Spleen (tissue), 7 donors: ENCODE data around the gene FOXP1.

ENCODE experiments used
- POLR2AphosphoS5 ChIP-seq, 3 donors: sonication (generic); formaldehyde crosslinking; IDR thresholded peaks; one replicate each; pipeline ENCODE4 v1.5.1; 2017; ENCODE audit warnings: antibody characterized with exemption in 3 of 3
- TF ChIP-seq, protein P1 (sequence below), 11 experiments: fragments of 200-600 bp in 7 of 11; fragments of 450-650 bp in 4 of 11; sonication (generic) in 4 of 11; IDR thresholded peaks in 8 of 11; conservative IDR thresholded peaks in 3 of 11; 1 replicate in 7 of 11; 2 replicates in 4 of 11; pipeline versions ENCODE4 v1.4.0 to v1.8.0; 2016 to 2021; ENCODE audit warnings: antibody characterized with exemption in 11 of 11, inconsistent platforms in 4 of 11, mild to moderate bottlenecking in 1 of 11
- donor health status: DM: no; HTN: no; CAD: no; lungs with moderate emphysema.
- donor health status: DM: no; HTN: no; CAD: no.
- donor health status: DM: no; HTN: no; CAD: no.

GRCh38 chr3:71229905-71230657 lies 353.4 kb downstream of the FOXP1 start:
- no peak for TF ChIP-seq POLR2AphosphoS5 (IDR thresholded peaks at IDR 0.05)
- TF ChIP-seq, protein P1, sequence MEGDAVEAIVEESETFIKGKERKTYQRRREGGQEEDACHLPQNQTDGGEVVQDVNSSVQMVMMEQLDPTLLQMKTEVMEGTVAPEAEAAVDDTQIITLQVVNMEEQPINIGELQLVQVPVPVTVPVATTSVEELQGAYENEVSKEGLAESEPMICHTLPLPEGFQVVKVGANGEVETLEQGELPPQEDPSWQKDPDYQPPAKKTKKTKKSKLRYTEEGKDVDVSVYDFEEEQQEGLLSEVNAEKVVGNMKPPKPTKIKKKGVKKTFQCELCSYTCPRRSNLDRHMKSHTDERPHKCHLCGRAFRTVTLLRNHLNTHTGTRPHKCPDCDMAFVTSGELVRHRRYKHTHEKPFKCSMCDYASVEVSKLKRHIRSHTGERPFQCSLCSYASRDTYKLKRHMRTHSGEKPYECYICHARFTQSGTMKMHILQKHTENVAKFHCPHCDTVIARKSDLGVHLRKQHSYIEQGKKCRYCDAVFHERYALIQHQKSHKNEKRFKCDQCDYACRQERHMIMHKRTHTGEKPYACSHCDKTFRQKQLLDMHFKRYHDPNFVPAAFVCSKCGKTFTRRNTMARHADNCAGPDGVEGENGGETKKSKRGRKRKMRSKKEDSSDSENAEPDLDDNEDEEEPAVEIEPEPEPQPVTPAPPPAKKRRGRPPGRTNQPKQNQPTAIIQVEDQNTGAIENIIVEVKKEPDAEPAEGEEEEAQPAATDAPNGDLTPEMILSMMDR (IDR thresholded peaks at IDR 0.05 in 8 of 11, conservative IDR thresholded peaks at IDR 0.05 in 3 of 11) = no peak
